ENCODE measurements around the gene RCOR2.

Gene RCOR2

GRCh38 chr11:63917692-63918506 is 935 bp upstream of the RCOR2 start:
- TF ChIP-seq GATA2 (IDR thresholded peaks at IDR 0.05; ENCODE audit: low read depth, low read length) (no peak), GATA3 (IDR thresholded peaks at IDR 0.05; ENCODE audit: low read depth, low read length) (no peak)

GRCh38 chr11:63915961-63916836 is 765 bp downstream of the RCOR2 start:
- TF ChIP-seq GATA2 (IDR thresholded peaks at IDR 0.05; ENCODE audit: low read depth, low read length) (no peak), GATA3 (IDR thresholded peaks at IDR 0.05; ENCODE audit: low read depth, low read length) (no peak)

GRCh38 chr11:63914896-63915691 is 1.9 kb downstream of the RCOR2 start:
- TF ChIP-seq GATA3 (IDR thresholded peaks at IDR 0.05; ENCODE audit: low read depth, low read length) = no peak
- TF ChIP-seq GATA2 (IDR thresholded peaks at IDR 0.05; ENCODE audit: low read depth, low read length) = no peak

- TF ChIP-seq GATA2 (IDR thresholded peaks at IDR 0.05; ENCODE audit: low read depth, low read length) (no peak), GATA3 (IDR thresholded peaks at IDR 0.05; ENCODE audit: low read depth, low read length) (no peak)
Measured at GRCh38 chr11:63913866-63914830, 2.8 kb downstream of the RCOR2 start.

- TF ChIP-seq GATA2 (IDR thresholded peaks at IDR 0.05; ENCODE audit: low read depth, low read length) = no peak
- TF ChIP-seq GATA3 (IDR thresholded peaks at IDR 0.05; ENCODE audit: low read depth, low read length) = no peak
Measured at GRCh38 chr11:63912678-63913077, 4.3 kb downstream of the RCOR2 start.

- TF ChIP-seq GATA2 (IDR thresholded peaks at IDR 0.05; ENCODE audit: low read depth, low read length) = no peak
- TF ChIP-seq GATA3 (IDR thresholded peaks at IDR 0.05; ENCODE audit: low read depth, low read length) = no peak
Measured at GRCh38 chr11:63911876-63912275, 5.1 kb downstream of the RCOR2 start.

- TF ChIP-seq GATA3 (IDR thresholded peaks at IDR 0.05; ENCODE audit: low read depth, low read length) (no peak), GATA2 (IDR thresholded peaks at IDR 0.05; ENCODE audit: low read depth, low read length) (no peak)
Measured at GRCh38 chr11:63911440-63911839, 5.5 kb downstream of the RCOR2 start.

- TF ChIP-seq GATA3 (IDR thresholded peaks at IDR 0.05; ENCODE audit: low read depth, low read length) (no peak), GATA2 (IDR thresholded peaks at IDR 0.05; ENCODE audit: low read depth, low read length) (no peak)
Measured at GRCh38 chr11:63910675-63911074, 6.3 kb downstream of the RCOR2 start.

- TF ChIP-seq GATA3 (IDR thresholded peaks at IDR 0.05; ENCODE audit: low read depth, low read length) (no peak), GATA2 (IDR thresholded peaks at IDR 0.05; ENCODE audit: low read depth, low read length) (no peak)
Measured at GRCh38 chr11:63909591-63910506, 7.1 kb downstream of the RCOR2 start.

- TF ChIP-seq GATA2 (IDR thresholded peaks at IDR 0.05; ENCODE audit: low read depth, low read length) = no peak
- TF ChIP-seq GATA3 (IDR thresholded peaks at IDR 0.05; ENCODE audit: low read depth, low read length) = no peak
Measured at GRCh38 chr11:63908631-63909401, 8.1 kb downstream of the RCOR2 start.

- TF ChIP-seq GATA2 (IDR thresholded peaks at IDR 0.05; ENCODE audit: low read depth, low read length) (no peak), GATA3 (IDR thresholded peaks at IDR 0.05; ENCODE audit: low read depth, low read length) (no peak)
Measured at GRCh38 chr11:63907808-63908530, 9.0 kb downstream of the RCOR2 start.

Measured in SH-SY5Y (cell line).